IPS-NIHi11 (cell line): ENCODE results near the gene MPEG1.

Source experiments
- DNase-seq: peaks from one replicate; pipeline ENCODE4 v3.0.0; 2012; ENCODE audit warnings: mixed read lengths, low spot score

MPEG1 gene

GRCh38 chr11:59188954-59189353 is 23.8 kb downstream of the MPEG1 start:
- no peak for DNase-seq

GRCh38 chr11:59187587-59187986 is 25.1 kb downstream of the MPEG1 start:
- DNase-seq, result no peak

GRCh38 chr11:59187035-59187434 is 25.7 kb downstream of the MPEG1 start:
- DNase-seq, result no peak

GRCh38 chr11:59186130-59186594 is 26.6 kb downstream of the MPEG1 start:
- peak; percentile 84 for DNase-seq

- no peak for DNase-seq
These were observed 27.3 kb downstream of the MPEG1 start for GRCh38 chr11:59185386-59185945.

GRCh38 chr11:59184691-59185339 is 27.9 kb downstream of the MPEG1 start:
- DNase-seq, result no peak

- DNase-seq, result no peak
These were observed 29.0 kb downstream of the MPEG1 start for GRCh38 chr11:59183771-59184170.

GRCh38 chr11:59182457-59183151 is 30.1 kb downstream of the MPEG1 start:
- peak; percentile 75 for DNase-seq

GRCh38 chr11:59181746-59182456 is 30.8 kb downstream of the MPEG1 start:
- DNase-seq, result no peak

GRCh38 chr11:59180907-59181306 is 31.8 kb downstream of the MPEG1 start:
- no peak for DNase-seq

- DNase-seq, result no peak
These were observed 32.5 kb downstream of the MPEG1 start for GRCh38 chr11:59180168-59180776.

GRCh38 chr11:59179121-59179520 is 33.6 kb downstream of the MPEG1 start:
- no peak for DNase-seq

- no peak for DNase-seq
These were observed 34.3 kb downstream of the MPEG1 start for GRCh38 chr11:59178402-59178801.

- no peak for DNase-seq
These were observed 36.4 kb downstream of the MPEG1 start for GRCh38 chr11:59176330-59176729.

- DNase-seq, result no peak
These were observed 37.6 kb downstream of the MPEG1 start for GRCh38 chr11:59175091-59175501.

GRCh38 chr11:59174664-59175033 is 38.1 kb downstream of the MPEG1 start:
- DNase-seq, result no peak

GRCh38 chr11:59173964-59174663 is 38.6 kb downstream of the MPEG1 start:
- peak; percentile 54 for DNase-seq

- DNase-seq, result peak; percentile 18
These were observed 39.4 kb downstream of the MPEG1 start for GRCh38 chr11:59173080-59173963.

GRCh38 chr11:59172345-59173079 is 40.2 kb downstream of the MPEG1 start:
- DNase-seq, result peak; percentile 29
